GM21423 (cell line): ENCODE data around the gene PTPRZ1.

Source experiments
- ATAC-seq: cut with Tn5 transposase; IDR thresholded peaks from one replicate; pipeline ENCODE4 v1.9.1; 2021; ENCODE audit warnings: mild to moderate bottlenecking, moderate library complexity; ENCODE audit not compliant: unreplicated experiment

The PTPRZ1 gene

GRCh38 chr7:121872831-121873288, at the start of gene PTPRZ1:
TSS of gene PTPRZ1 (plus strand) at chr7:121873161. CDS start at chr7:121873500, 339 bp downstream.
- no peak for ATAC-seq

DNA sequence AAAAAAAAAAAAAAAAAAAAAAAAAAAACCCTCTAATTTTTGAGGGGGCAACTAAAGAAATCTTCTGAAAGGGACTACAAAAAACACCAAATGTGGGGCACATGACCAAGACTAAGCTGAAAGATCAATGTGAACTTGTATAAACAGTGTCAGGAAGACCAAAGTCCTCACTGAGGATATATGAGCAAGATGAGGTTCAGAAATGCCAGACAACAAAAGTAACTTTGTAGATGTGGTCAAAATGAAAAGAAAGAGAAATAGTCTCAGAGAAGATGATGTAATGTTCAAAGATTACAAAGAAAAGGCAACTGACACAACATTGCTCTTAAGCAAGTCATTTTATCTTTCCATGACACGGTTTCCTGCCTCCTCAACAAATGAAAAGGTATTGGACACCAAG, 48.7 kb upstream of the PTPRZ1 start:
- ATAC-seq = no peak

- ATAC-seq = no peak
Measured at GRCh38 chr7:121831351-121831750, 41.6 kb upstream of the PTPRZ1 start.

DNA sequence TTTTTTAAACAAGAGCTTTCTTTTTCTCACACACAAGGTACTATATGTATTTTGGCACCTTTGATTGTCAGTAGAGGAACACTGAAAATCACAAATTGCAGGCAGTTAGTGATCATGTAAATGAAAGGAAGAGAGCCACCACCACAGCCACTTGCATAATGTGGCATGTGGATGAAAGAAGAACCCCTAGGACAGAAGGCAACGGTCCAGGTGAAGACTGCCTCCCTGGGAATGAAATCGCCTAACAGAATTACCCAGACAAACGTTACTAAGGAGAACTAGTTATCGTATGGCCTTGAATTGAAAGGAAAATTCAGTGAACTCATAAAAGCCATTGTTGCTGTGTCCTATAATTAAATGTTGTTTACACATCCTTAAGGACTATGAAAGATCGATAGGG, 41.2 kb upstream of the PTPRZ1 start:
- ATAC-seq = no peak

DNA sequence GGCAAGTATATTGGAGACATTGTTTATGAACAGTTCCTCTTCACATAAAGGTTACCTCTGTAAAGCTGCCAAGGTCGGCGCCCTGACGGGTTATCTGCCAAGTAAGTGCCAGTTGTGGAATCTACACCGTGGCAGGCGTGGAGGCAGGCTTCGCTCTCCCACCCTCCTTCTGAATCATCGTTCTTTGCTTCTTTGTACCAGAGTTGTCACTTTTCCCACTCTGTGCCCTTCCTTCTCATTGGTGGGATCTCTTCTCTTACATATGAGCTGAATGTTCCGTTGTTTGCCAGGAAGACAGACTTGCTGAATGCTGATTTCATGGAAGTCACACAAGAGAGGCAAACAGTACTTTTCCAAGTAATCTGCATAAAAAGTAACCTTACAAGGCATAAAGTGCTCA, 40.6 kb upstream of the PTPRZ1 start:
- no peak for ATAC-seq

- no peak for ATAC-seq
Measured at GRCh38 chr7:121833991-121834390, 39.0 kb upstream of the PTPRZ1 start.

DNA sequence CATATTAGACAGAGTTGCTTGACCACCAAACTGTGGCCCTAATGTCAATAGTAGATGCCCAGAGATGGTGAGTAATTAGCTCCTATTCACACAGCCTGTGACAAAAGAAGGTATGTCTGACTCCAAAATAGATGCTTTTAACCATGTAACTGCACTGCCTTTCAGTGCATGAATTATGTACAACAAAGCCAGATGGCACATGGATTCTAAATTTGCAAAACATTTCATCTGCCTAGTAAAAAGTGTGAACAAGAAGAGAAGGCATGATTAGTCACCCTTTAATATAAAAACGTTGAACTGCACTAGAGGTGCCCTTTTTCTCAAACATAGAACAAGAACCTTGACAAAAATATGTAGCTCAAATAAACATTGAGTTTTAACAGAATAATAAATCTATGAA, 35.5 kb upstream of the PTPRZ1 start:
- no peak for ATAC-seq

DNA sequence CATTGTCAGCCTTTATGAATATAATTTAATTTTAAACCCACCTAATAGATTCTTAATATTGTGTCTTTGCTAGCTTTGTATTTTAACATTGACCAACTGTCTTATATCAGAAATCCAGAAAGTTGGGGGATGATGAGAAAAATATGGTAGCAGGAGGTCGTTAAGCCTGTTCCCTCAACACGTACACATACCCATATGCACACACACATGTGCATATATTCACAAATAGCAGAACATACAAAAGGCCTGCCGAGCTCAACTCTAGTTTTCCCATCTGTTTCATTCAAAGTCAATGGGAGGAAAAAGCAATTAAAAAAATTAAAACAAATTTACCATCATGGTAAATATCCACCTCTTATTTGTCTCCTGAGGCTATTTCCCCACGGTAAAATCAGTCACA, 25.9 kb upstream of the PTPRZ1 start:
- no peak for ATAC-seq

DNA sequence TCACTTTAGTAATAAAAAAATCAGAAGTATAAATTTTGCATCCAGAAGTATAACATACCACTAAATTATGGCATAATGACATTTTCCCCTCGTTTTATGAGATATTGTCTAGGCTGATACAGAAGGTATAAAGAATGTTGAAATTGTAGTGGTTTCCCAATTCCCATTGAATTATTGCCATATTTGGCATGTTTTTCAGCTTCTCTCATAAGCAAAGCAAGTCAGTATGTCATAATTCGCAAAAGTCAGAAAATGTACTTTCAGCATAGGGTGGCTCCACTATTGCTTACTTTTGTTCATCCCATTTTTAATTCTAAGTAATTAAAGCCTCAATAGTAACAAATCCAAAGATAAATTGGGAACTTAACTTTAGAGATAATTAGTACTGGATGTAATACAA, 19.7 kb upstream of the PTPRZ1 start:
- ATAC-seq = no peak

DNA sequence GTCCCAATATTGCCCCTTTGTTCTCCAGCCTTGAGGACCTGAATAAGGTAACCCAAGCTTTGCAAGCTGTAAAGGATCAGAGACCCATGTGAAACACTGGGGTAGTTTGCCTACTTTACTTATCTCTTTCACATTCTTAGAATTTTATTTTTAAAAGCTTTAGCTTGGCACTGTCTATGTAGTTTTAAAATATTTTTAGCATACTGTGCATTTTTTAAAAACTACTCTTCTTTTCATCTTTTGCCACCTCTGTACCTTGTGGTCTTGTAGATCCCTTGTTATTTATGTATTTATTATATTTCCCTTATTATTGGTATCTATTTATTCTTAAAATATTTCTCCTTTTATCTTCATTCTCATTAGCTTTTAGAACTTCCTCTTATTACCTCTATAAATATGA, 12.0 kb upstream of the PTPRZ1 start:
- no peak for ATAC-seq

DNA sequence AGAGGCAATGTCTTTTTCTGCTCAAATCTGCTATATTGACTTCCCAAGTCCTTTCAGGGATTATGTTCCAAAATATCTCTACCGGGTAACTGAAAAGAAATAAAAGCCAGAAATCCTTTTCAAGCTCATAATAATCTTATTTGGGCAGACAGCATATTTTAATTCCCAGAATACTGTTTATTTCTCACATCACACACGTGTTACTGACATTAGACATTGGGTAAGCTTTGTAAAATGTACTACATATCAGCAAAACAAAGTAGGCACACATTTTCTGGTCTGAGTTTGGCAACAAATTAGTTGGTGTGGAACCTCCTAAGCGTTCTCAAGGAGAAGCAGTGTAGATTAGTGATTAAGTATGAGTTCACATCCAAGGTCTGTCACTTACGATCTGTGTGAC, 10.4 kb upstream of the PTPRZ1 start:
- no peak for ATAC-seq

- no peak for ATAC-seq
Measured at GRCh38 chr7:121871188-121871587, 1.8 kb upstream of the PTPRZ1 start.

DNA sequence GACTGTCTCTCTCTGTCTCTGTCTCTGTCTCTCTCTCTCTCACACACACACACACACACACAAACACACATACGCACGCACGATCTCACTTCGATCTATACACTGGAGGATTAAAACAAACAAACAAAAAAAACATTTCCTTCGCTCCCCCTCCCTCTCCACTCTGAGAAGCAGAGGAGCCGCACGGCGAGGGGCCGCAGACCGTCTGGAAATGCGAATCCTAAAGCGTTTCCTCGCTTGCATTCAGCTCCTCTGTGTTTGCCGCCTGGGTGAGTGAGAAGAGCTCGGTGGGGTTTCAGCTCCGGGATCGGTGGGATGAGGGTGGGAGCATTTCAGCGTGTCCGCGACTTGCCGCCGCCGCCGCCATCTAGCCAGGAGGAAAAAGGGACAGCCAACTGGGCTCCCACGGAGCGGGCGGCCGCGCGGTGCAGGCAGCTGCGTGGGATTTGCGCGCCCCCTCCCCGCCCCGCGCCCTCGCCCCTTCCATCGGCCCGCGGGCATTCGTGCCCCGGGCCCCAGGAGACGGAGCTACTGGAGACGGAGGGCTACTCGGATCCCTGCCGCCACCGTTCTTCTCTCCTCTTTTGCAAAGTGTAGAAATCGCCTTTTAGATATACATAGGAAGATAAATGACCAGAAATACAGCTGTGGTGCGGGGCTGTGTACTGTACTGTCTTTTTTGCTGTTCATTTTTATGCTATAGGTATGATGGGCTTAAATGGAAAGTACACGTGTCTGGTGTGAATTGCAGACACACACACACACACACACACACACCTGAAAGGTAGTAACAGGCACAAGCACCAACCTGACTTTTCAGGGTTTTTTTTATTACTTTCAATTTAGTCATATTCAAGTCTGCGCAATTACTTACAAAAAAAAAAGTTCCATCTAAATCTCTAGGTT, 581 bp downstream of the PTPRZ1 start:
- no peak for ATAC-seq

GRCh38 chr7:121874298-121874697, 1.3 kb downstream of the PTPRZ1 start:
- no peak for ATAC-seq

- no peak for ATAC-seq
Measured at GRCh38 chr7:121875203-121875602, 2.2 kb downstream of the PTPRZ1 start.

DNA sequence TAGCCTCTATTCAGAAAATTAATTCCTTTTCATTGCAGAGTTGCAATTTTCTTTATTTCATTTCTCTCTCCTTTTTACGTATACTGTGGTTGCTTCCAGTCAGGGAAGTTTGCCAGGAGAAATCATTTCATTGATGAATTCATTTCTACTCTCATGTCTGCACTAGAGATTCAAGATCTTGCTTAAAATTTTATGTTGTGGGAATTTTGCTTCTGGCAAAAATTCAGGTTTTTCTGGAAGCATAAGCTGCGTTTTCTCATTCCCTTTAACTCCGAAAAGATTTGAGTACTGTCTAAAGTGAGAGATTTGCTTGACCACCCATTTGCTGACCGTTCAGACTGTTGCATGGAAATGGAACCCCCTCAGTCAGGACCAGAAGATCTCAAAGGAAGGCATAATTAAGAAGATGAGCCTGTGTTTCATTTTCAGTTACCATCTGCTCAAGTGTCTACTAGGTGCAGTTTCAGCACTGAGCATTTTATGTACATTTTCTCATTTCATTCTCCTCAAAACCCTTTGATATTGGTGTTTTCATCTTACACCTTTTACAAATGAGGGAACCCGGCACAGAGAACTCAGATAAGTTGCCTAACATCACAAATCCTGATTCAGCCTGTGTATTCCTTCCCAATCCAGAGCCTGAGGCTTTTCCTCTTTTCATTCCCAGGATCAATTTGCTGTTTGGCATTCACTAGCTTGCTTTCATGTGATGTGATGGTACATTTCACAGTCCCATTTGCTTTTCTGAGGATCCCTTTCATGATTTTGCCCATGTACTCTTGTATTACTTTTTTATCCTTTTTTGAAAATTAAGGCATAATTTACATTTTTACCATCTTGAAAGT, 3.9 kb downstream of the PTPRZ1 start:
- no peak for ATAC-seq

DNA sequence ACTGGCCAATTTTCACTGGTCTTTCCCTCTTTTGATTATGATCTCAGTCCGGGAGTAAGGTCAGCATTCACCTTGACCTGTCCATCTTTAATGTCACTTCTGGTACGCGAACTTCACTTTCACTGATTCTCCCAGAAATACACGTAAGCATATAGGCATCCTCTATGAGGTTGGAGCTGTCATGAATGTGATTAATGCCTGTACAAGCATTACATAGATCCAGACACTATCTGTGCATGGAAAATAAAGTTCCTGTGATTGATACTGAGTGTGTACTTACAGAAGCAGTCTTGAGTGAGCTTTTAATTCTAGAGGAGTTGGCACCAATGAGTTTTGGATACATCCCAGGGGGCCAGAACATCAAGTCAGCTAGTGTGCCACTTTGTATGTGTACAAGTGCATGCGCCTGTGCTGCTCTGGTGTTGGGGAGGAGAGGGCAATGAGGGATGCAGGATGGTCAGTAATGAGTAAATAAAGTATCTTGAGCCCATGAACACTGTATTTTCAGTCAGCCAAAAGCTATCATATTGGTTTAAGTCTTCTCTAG, 6.0 kb downstream of the PTPRZ1 start:
- ATAC-seq = no peak

DNA sequence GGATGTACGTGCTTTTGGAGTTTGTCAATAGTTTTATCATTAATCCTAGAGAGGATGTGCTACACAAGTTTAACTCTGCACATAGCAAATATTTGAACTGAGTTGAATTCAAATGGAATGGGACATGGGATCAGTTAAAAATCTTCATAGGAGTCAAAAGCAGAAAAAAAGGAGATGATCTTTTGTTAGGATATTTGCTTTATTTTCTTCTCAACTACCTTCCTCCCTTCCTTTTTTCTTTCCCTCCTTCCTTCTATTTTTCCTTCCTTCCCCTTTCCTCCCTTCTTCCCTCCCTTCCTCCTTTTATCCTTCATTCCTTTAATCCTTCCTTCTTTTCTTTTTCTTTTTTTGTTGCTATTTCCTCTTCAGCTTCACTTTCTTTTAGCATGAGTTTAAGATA, 6.6 kb downstream of the PTPRZ1 start:
- ATAC-seq = no peak

DNA sequence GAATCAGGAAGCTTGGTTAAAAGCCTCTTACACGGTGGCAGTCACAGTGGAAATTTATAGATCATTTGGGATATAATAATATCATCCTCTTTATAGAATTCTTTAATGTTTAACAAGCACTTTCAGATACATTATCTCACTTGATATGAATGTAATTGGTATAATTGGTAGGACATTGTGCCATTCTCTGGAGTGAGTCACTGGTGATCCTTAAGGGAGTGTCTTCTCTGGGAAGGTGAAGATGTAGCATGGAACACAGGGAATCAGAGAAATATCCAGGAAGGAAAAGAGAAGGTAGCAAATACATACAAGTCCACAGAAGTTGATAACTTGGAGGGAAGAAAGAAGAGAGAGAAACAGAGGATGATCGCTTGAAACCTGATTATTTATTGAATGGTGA, 9.8 kb downstream of the PTPRZ1 start:
- ATAC-seq = no peak

DNA sequence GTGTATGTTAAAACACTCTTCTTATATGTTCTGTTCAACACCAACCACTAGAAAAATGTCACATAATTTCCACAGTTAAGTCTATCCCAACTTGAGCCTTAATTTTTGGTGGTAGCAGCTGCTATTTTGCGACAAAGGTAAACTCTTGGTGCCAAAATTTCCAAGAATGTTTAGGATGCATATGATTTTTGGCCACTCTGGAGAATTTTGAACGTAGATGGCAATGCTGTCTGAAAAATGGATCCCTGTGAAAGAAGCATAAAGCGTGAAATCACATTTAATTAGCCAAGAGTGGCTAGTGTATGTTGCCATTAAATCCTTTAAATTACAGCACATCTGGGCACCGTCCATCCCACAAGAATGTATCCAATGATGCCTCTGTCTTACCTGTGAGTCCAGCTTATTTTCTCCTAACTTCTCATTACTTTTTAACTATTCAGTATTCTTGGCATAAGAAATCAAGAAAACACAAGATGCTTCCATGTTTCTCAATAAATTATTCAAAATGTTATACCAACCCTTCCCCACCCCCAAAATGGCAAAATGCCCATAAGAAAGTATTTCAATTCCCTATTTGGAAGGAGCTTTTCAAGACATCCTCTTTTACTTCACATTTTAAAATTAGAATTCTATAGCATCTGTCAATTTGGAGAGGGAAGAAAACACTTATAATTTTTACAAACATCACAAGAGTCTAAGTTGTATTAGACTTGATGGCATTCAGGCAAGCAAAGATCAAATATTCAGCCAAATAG, 12.4 kb downstream of the PTPRZ1 start:
- no peak for ATAC-seq

DNA sequence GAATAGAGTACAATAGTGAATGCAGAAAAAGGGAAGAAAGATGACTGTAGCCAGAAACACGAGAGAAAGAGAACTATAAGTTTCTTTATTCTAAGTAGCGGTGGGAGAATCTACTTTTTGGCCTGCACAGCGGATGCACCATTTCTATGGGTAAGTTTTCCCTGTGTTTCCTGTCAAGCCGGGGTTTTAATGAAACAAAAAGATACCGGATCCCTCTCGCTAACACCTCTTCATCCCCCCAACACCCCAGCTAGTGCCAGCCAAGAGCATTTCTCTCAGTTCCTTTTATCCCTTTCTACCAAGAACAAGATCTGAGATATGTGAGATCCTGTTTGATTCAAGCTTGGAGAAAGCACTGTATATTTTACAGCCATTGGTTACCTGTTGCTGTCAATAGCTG, 14.7 kb downstream of the PTPRZ1 start:
- no peak for ATAC-seq
